H1 (cell line): ENCODE measurements around the gene FBXL17. TPM values are rescaled to one million over a fixed set of nuclear protein-coding genes. Genes with fewer than 3 reads are reported as not detected.

Experiments used
- CTCF ChIA-PET: fragments of 300-600 bp; sonication (Branson Sonifier 250); formaldehyde crosslinking; loops from one replicate; lab custom pipeline; 2021; ENCODE audit not compliant: partially characterized antibody; lab: Charles Lee
- POLR2A ChIA-PET: fragments of 300-600 bp; sonication (Branson Sonifier 250); formaldehyde crosslinking; loops from one replicate; lab custom pipeline; 2021; ENCODE audit warnings: inconsistent platforms; ENCODE audit not compliant: partially characterized antibody; lab: Charles Lee
- DNase-seq, 2 experiments: peaks; one replicate each; pipeline versions ENCODE4 v3.0.0 to v3.0.0-alpha.2; 2010 to 2022; ENCODE audit warnings: low spot score in 2 of 2, low read depth in 1 of 2, mixed read lengths in 1 of 2
- FAIRE-seq: peaks from 2 replicates; lab custom pipeline; 2011; peaks lifted over from hg19 to GRCh38; lab: Jason Lieb, UNC
- H2AFZ ChIP-seq: 2 replicates; pipeline ENCODE4 v1.8.1; 2012; ENCODE audit warnings: low read length, inconsistent platforms
- H2AK5ac ChIP-seq: 2 replicates; pipeline ENCODE4 v1.6.1; 2013; ENCODE audit warnings: low read depth, low read length
- H2BK120ac ChIP-seq: replicated peaks from 2 replicates; pipeline ENCODE3; 2013; ENCODE audit warnings: low read depth, low read length, inconsistent platforms
- H2BK12ac ChIP-seq: 2 replicates; pipeline ENCODE4 v1.6.1; 2013; ENCODE audit warnings: low read depth, low read length
- H2BK15ac ChIP-seq: 2 replicates; pipeline ENCODE4 v1.6.1; 2013; ENCODE audit warnings: low read length
- H2BK20ac ChIP-seq: 2 replicates; pipeline ENCODE4 v1.6.1; 2013; ENCODE audit warnings: low read length
- H2BK5ac ChIP-seq: 2 replicates; pipeline ENCODE4 v1.6.1; 2013; ENCODE audit warnings: low read depth, low read length
- H3K14ac ChIP-seq: 2 replicates; pipeline ENCODE4 v1.6.1; 2013; ENCODE audit warnings: inconsistent platforms; ENCODE audit not compliant: insufficient read length
- H3K18ac ChIP-seq: 2 replicates; pipeline ENCODE4 v1.6.1; 2013; ENCODE audit warnings: low read length; ENCODE audit errors: extremely low read depth
- H3K23ac ChIP-seq: 2 replicates; pipeline ENCODE4 v1.6.1; 2013; ENCODE audit warnings: inconsistent platforms; ENCODE audit not compliant: insufficient read length
- H3K23me2 ChIP-seq: 2 replicates; pipeline ENCODE4 v1.6.1; 2013; ENCODE audit warnings: low read depth, low read length
- H3K27ac ChIP-seq: 2 replicates; pipeline ENCODE4 v1.6.1; 2011; ENCODE audit warnings: low read depth, low read length, inconsistent platforms
- H3K27me3 ChIP-seq, 4 experiments: replicated peaks in 1 of 4; 1 replicate in 1 of 4; 2 replicates in 3 of 4; pipeline versions ENCODE4 v1.6.1 to v1.8.1; 2011 to 2013; ENCODE audit warnings: low read length in 3 of 4, mild to moderate bottlenecking in 3 of 4, inconsistent platforms in 2 of 4, mixed read lengths in 2 of 4, moderate library complexity in 1 of 4; ENCODE audit not compliant: control insufficient read depth in 3 of 4, insufficient read depth in 3 of 4; ENCODE audit errors: extremely low read depth in 1 of 4
- H3K36me3 ChIP-seq, 4 experiments: 2 replicates each; pipeline versions ENCODE4 v1.6.1 to v1.8.1; 2011 to 2013; ENCODE audit warnings: mild to moderate bottlenecking in 4 of 4, low read length in 3 of 4, moderate library complexity in 2 of 4, control low read depth in 1 of 4, inconsistent platforms in 1 of 4; ENCODE audit not compliant: insufficient read depth in 4 of 4, control insufficient read depth in 2 of 4
- H3K4ac ChIP-seq: replicated peaks from 2 replicates; pipeline ENCODE3; 2013; ENCODE audit warnings: low read length, low read depth, mixed read lengths, inconsistent platforms; ENCODE audit not compliant: insufficient read length
- H3K4me1 ChIP-seq, 4 experiments: replicated peaks in 1 of 4; 1 replicate in 1 of 4; 2 replicates in 3 of 4; pipeline versions ENCODE4 v1.6.1 to v1.8.1; 2011 to 2013; ENCODE audit warnings: low read length in 3 of 4, inconsistent platforms in 2 of 4, mixed read lengths in 1 of 4; ENCODE audit not compliant: insufficient read depth in 4 of 4, control insufficient read depth in 3 of 4
- H3K4me2 ChIP-seq, 2 experiments: 2 replicates each; pipeline versions ENCODE4 v1.6.1 to v1.8.1; 2011 to 2013; ENCODE audit warnings: low read depth in 2 of 2, low read length in 2 of 2, control low read depth in 1 of 2, inconsistent platforms in 1 of 2, mild to moderate bottlenecking in 1 of 2; ENCODE audit not compliant: insufficient read depth in 1 of 2
- H3K4me3 ChIP-seq, 4 experiments: fragments of 200-600, 300-600 bp in 1 of 4; sonication (generic), shearing (Covaris generic), sonication (Bioruptor Twin) in 1 of 4; 2 replicates each; pipeline versions ENCODE4 v1.5.1 to v1.8.1; 2011 to 2016; ENCODE audit warnings: low read length in 4 of 4, low read depth in 3 of 4, control low read depth in 2 of 4, inconsistent platforms in 2 of 4, mild to moderate bottlenecking in 2 of 4, mixed read lengths in 1 of 4, moderate library complexity in 1 of 4; ENCODE audit not compliant: insufficient read depth in 2 of 4; ENCODE audit errors: extremely low read depth in 1 of 4
- H3K56ac ChIP-seq: replicated peaks from 2 replicates; pipeline ENCODE3; 2013; ENCODE audit warnings: low read depth, mild to moderate bottlenecking, mixed read lengths, low read length, inconsistent platforms; ENCODE audit not compliant: insufficient read length
- H3K79me1 ChIP-seq: 2 replicates; pipeline ENCODE4 v1.6.1; 2013; ENCODE audit warnings: low read depth, low read length, control low read depth
- H3K79me2 ChIP-seq, 2 experiments: 2 replicates each; pipeline versions ENCODE4 v1.6.1 to v1.8.1; 2012 to 2013; ENCODE audit warnings: low read length in 2 of 2, mild to moderate bottlenecking in 2 of 2, inconsistent platforms in 1 of 2; ENCODE audit not compliant: insufficient read depth in 2 of 2, control insufficient read depth in 1 of 2
- H3K9ac ChIP-seq, 4 experiments: replicated peaks in 1 of 4; 1 replicate in 1 of 4; 2 replicates in 3 of 4; pipeline versions ENCODE4 v1.6.1 to v1.8.1; 2011 to 2013; ENCODE audit warnings: low read depth in 3 of 4, low read length in 3 of 4, control low read depth in 2 of 4, mild to moderate bottlenecking in 2 of 4, moderate library complexity in 2 of 4, inconsistent platforms in 1 of 4; ENCODE audit errors: extremely low read depth in 1 of 4
- H3K9me3 ChIP-seq, 2 experiments: 2 replicates each; pipeline versions ENCODE4 v1.6.1 to v1.8.1; 2012 to 2013; ENCODE audit warnings: mild to moderate bottlenecking in 2 of 2, moderate library complexity in 2 of 2, control low read depth in 1 of 2, inconsistent platforms in 1 of 2, low read depth in 1 of 2, low read length in 1 of 2, mixed read lengths in 1 of 2; ENCODE audit not compliant: insufficient read depth in 2 of 2
- H4K20me1 ChIP-seq, 2 experiments: replicated peaks in 1 of 2; 2 replicates each; pipeline versions ENCODE3 to v1.8.1; 2011 to 2013; ENCODE audit warnings: inconsistent platforms in 2 of 2, low read length in 2 of 2, mild to moderate bottlenecking in 1 of 2; ENCODE audit not compliant: insufficient read depth in 2 of 2, control insufficient read depth in 1 of 2
- H4K5ac ChIP-seq: 2 replicates; pipeline ENCODE4 v1.6.1; 2013; ENCODE audit warnings: low read length, low read depth, mixed read lengths, inconsistent platforms; ENCODE audit not compliant: insufficient read length
- H4K8ac ChIP-seq: 2 replicates; pipeline ENCODE4 v1.8.0; 2013; ENCODE audit warnings: mild to moderate bottlenecking, moderate library complexity, low read length, inconsistent platforms; ENCODE audit not compliant: insufficient read depth; ENCODE audit errors: extremely low read depth
- H4K91ac ChIP-seq: replicated peaks from 2 replicates; pipeline ENCODE3; 2013; ENCODE audit warnings: low read length, mixed read lengths, inconsistent platforms; ENCODE audit not compliant: insufficient read length
- CBX5 ChIP-seq: fragments of 300-800, 300-1000 bp; sonication (generic); IDR thresholded peaks from 2 replicates; pipeline ENCODE4 v1.7.1; 2016; ENCODE audit warnings: antibody characterized with exemption, low read length, low read depth
- CEBPB ChIP-seq: IDR thresholded peaks from 2 replicates; pipeline ENCODE4 v1.6.1; 2012; ENCODE audit warnings: low read depth, low read length
- CREB1 ChIP-seq: IDR thresholded peaks from 2 replicates; pipeline ENCODE4 v1.6.1; 2012; ENCODE audit warnings: inconsistent platforms
- CTBP2 ChIP-seq: IDR thresholded peaks from 2 replicates; pipeline ENCODE4 v1.7.0; 2011; ENCODE audit warnings: borderline replicate concordance, mild to moderate bottlenecking, moderate library complexity, mixed read lengths, low read length; ENCODE audit not compliant: insufficient read depth, insufficient read length
- HDAC6 ChIP-seq: IDR thresholded peaks from one replicate; pipeline ENCODE4 v1.7.1; 2012; ENCODE audit warnings: low read depth, mild to moderate bottlenecking, inconsistent platforms, low read length, moderate library complexity
- JUN ChIP-seq: IDR thresholded peaks from 2 replicates; pipeline ENCODE4 v1.6.1; 2011; ENCODE audit warnings: low read depth, mild to moderate bottlenecking, improper control_type of control experiment, low read length
- JUND ChIP-seq: IDR thresholded peaks from 2 replicates; pipeline ENCODE4 v1.6.1; 2011; ENCODE audit warnings: mild to moderate bottlenecking, improper control_type of control experiment, low read length
- MAFK ChIP-seq: IDR thresholded peaks from 2 replicates; pipeline ENCODE4 v1.6.1; 2012; ENCODE audit warnings: low read depth, mild to moderate bottlenecking, improper control_type of control experiment, low read length
- MAX ChIP-seq: IDR thresholded peaks from 2 replicates; pipeline ENCODE4 v1.6.1; 2012; ENCODE audit warnings: inconsistent platforms
- RXRA ChIP-seq: IDR thresholded peaks from 2 replicates; pipeline ENCODE4 v1.6.1; 2011; ENCODE audit warnings: low read depth, mild to moderate bottlenecking, low read length, moderate library complexity; ENCODE audit not compliant: insufficient read depth
- SIRT6 ChIP-seq: IDR thresholded peaks from one replicate; pipeline ENCODE4 v1.7.1; 2012; ENCODE audit warnings: low read length, inconsistent platforms
- USF2 ChIP-seq: IDR thresholded peaks from 2 replicates; pipeline ENCODE4 v1.6.1; 2011; ENCODE audit warnings: low read length, improper control_type of control experiment
- ZNF274 ChIP-seq: IDR thresholded peaks from 2 replicates; pipeline ENCODE4 v1.7.0; 2012; ENCODE audit warnings: low read length, borderline replicate concordance; ENCODE audit errors: extremely low read depth
- WGBS, 2 experiments: shearing (Covaris generic) in 1 of 2; methylation state at CpG; one replicate each; pipeline versions ENCODE4 v1.1.6 to v1.1.7; 2013 to 2015; ENCODE audit warnings: low lambda C conversion rate in 2 of 2, mixed read lengths in 2 of 2, inconsistent platforms in 1 of 2, low coverage in 1 of 2, missing lambda C conversion rate in 1 of 2; ENCODE audit not compliant: insufficient replicate concordance in 2 of 2, insufficient coverage in 1 of 2, insufficient read length in 1 of 2; ENCODE audit errors: extremely low coverage in 1 of 2, missing lambda C conversion rate in 1 of 2; 5-methylcytosine and 5-hydroxymethylcytosine counted together
- polyA plus RNA-seq, 7 experiments: library from polyadenylated mRNA; depleted of rRNA in 3 of 7; stranded (reverse) in 5 of 7; unstranded in 2 of 7; fragments of >200 nt in 5 of 7; fragments of 200-250 nt in 2 of 7; gene quantifications; 1 replicate in 5 of 7; 2 replicates in 1 of 7; 4 replicates in 1 of 7; pipeline versions ENCODE4 v1.2.1 to v1.2.3, GENCODE V29; 2011 to 2013; ENCODE audit warnings: missing spikeins in 2 of 7, mixed read lengths in 2 of 7
- total RNA-seq: library from RNA; stranded (reverse); fragmentation: NEBNext Ultra II Directional; extraction: Animal tissue kit (Norgen Biotek cat#: 25700); gene quantifications from 2 replicates; pipeline ENCODE4 v1.2.1, GENCODE V29; 2021

The FBXL17 gene
- total and polyA plus RNA-seq, 2 of the 8 experiments (the other 6 are each of a cell fraction or from before 2014, with no cell fraction given), result 0.35 to 4.3 TPM

DNA sequence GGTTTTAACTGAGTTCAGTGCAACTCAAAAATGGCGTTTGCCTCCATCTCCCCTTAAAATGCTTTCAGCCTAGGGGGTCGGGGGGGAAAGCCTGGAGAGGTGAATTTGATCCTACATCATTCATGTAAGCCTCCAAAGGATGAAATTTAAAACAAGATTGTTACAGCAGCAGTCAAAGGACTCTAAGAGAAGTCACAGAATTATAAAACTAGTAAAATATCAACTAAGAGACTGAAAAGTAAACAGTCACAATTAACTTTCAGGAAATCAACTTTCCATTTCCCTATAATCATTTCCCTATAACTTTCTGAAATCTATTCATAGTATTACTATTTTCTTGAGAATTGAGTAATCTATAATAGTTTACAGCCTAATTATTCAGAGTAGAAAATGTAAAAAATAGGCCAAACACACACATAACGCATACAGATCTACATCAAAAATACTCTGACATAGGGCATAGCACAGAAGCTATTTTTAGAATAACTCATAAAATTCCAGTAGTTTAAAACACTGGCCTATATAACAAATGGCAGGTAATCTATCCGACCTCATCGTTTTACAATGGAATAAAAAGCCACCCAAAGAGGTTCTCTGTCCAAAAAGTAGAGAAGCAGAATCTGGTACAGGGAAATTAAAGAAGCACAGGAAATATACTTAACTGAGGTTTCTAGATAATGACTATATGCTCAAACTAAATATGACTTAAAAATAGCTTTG, 37.6 kb downstream of the FBXL17 start:
- Histone ChIP-seq H3K18ac (no peak overlapping the region), H3K9ac (no peak overlapping the region), H2BK20ac (no peak overlapping the region), H2BK5ac (no peak overlapping the region), H3K4me3 (no peak overlapping the region), H2BK12ac (no peak overlapping the region), H4K8ac (no peak overlapping the region), H3K9me3 (no peaks in the 10 kb centered on the region), H3K23ac (no peak overlapping the region), H4K20me1 (no peaks in the 10 kb centered on the region), H3K79me2 (no peaks in the 10 kb centered on the region), H2AK5ac (no peak overlapping the region), H3K4me2 (no peak overlapping the region), H3K27ac (no peak overlapping the region), H3K56ac (no peak overlapping the region), H3K4ac (no peak overlapping the region), H3K14ac (no peak overlapping the region), H3K23me2 (no peaks in the 10 kb centered on the region), H2BK120ac (no peak overlapping the region), H3K79me1 (no peaks in the 10 kb centered on the region), H2BK15ac (no peak overlapping the region), H2AFZ (no peak overlapping the region), H3K4me1 (no peaks in the 10 kb centered on the region), H4K5ac (no peak overlapping the region), H3K36me3 (no peaks in the 10 kb centered on the region), H4K91ac (no peak overlapping the region), H3K27me3 (no peaks in the 10 kb centered on the region)
- CTCF ChIA-PET, result interaction anchor here (0.5 to 2.5 kb wide), 5 partner anchors 18 to 1236 kb away, joined by 3 to 29 read pairs (median 3); no protein-coding TSS in a partner anchor
- WGBS, 2 experiments, result 92% methylated on average over 5 of the region's 5 CpGs; no CpG with 5 or more reads in 1 of the 2 experiments
- DNase-seq (no peak), FAIRE-seq (no peak)
- POLR2A ChIA-PET, result no interaction called here
- TF ChIP-seq CBX5 (no peak), MAX (no peak), SIRT6 (no peak), ZNF274 (no peak), JUND (no peak), CEBPB (no peak), MAFK (no peak), HDAC6 (no peak), RXRA (no peak), CREB1 (no peak), CTBP2 (no peak), USF2 (no peak), JUN (no peak)
